Heart left ventricle (tissue), 16 donors: ENCODE data around the gene FAM114A1. TPM values are rescaled to one million over a fixed set of nuclear protein-coding genes. Genes with fewer than 3 reads are reported as not detected.

Experiments used
- ATAC-seq, 4 donors: fragments of 200-7000 bp; cut with Tn5 transposase; one replicate each; pipeline ENCODE4 v1.9.1; 2020 to 2022; ENCODE audit warnings: moderate library complexity in 4 of 4, mild to moderate bottlenecking in 3 of 4, moderate number of reproducible peaks in 1 of 4
- DNase-seq, 5 donors: peaks; one replicate each; pipeline ENCODE4 v3.0.0-alpha.2; 2020
- H3K27ac ChIP-seq, 12 donors: fragments of 200-600 bp; sonication (generic) in 4 of 12; one replicate each; pipeline versions ENCODE4 v1.5.0 to v1.8.0; 2016 to 2022; ENCODE audit warnings: mild to moderate bottlenecking in 2 of 12
- H3K27me3 ChIP-seq, 9 donors: fragments of 200-600 bp; sonication (generic) in 2 of 9; one replicate each; pipeline versions ENCODE4 v1.5.1 to v1.8.0; 2016 to 2022; ENCODE audit warnings: mild to moderate bottlenecking in 3 of 9
- H3K36me3 ChIP-seq, 9 donors: fragments of 200-600 bp; sonication (generic) in 2 of 9; one replicate each; pipeline versions ENCODE4 v1.5.0 to v1.8.0; 2018 to 2022; ENCODE audit warnings: mild to moderate bottlenecking in 2 of 9
- H3K4me1 ChIP-seq, 12 donors: fragments of 200-600 bp; sonication (generic) in 4 of 12; one replicate each; pipeline versions ENCODE4 v1.5.0 to v1.8.0; 2016 to 2022; ENCODE audit warnings: mild to moderate bottlenecking in 3 of 12
- H3K4me3 ChIP-seq, 12 donors: fragments of 200-600 bp; sonication (generic) in 4 of 12; one replicate each; pipeline versions ENCODE4 v1.5.0 to v1.8.0; 2017 to 2022; ENCODE audit warnings: mild to moderate bottlenecking in 9 of 12, moderate library complexity in 4 of 12
- H3K9me3 ChIP-seq, 12 donors: fragments of 200-600 bp; sonication (generic) in 4 of 12; one replicate each; pipeline versions ENCODE4 v1.5.0 to v1.8.0; 2016 to 2022; ENCODE audit warnings: mild to moderate bottlenecking in 1 of 12
- CTCF ChIP-seq, 12 donors: fragments of 200-600 bp; sonication (generic) in 4 of 12; IDR thresholded peaks; one replicate each; pipeline versions ENCODE4 v1.5.0 to v1.8.0; 2018 to 2022; ENCODE audit warnings: antibody characterized with exemption in 12 of 12, mild to moderate bottlenecking in 5 of 12
- POLR2A ChIP-seq, 2 donors: fragments of 450-650 bp; IDR thresholded peaks; one replicate each; pipeline ENCODE4 v1.6.1; 2017; ENCODE audit warnings: antibody characterized with exemption in 2 of 2, mild to moderate bottlenecking in 2 of 2, moderate library complexity in 2 of 2
- WGBS, 4 donors: extraction: QIAGEN DNeasy Blood & Tissue Kit in 2 of 4; methylation state at CpG; one replicate each; pipeline versions ENCODE4 v1.1.5 to v1.1.7; 2013 to 2018; 5-methylcytosine and 5-hydroxymethylcytosine counted together
- intact Hi-C, 10 donors: fragments of 100-400 bp; cut with DNase I; formaldehyde crosslinking; loops; one replicate each; pipeline versions ENCODE4 v1.11.1 to v1.14.2; 2022
- polyA plus RNA-seq, 2 donors: library from polyadenylated mRNA; stranded (reverse); fragments of 200-250 nt; gene quantifications; one replicate each; pipeline ENCODE4 v1.2.3, GENCODE V29; 2013
- total RNA-seq, 9 donors: library from RNA; depleted of rRNA in 2 of 9; stranded (reverse); fragments of >200 nt in 2 of 9; fragmentation: NEBNext Ultra II Directional in 3 of 9; extraction: Animal tissue kit (Norgen Biotek cat#: 25700) in 3 of 9; gene quantifications; one replicate each; pipeline versions ENCODE4 v1.1.0 to v1.2.4, GENCODE V29; 2016 to 2023
- donor health status: ischemic (EF 13 %, LVEDD 7.1; RV severe dilation, severe dysfunction).
- donor health status: healthy with polysubstance abuse.
- donor health status: DM: no; HTN: yes; CAD: no.
- donor health status: DM: no; HTN: no; CAD: no.
- donor health status: ischemic (EF 25% LVEDD 6.9; RV normal size, moderate dysfunction).
- donor health status: ischemic (EF 25% LVEDD 5.7; RV mildly dilated, moderate dysfunction).
- donor health status: healthy.
- donor health status: DM: yes; HTN: yes; CAD: no.
- donor health status: ischemic (EF 35%, LVEDD 5.7; RV mildly dilated, moderate dysfunction).
- donor health status: nonischemic (EF 11% LVEDD 7.7; RV severe dilation, severe dysfunction).
- donor health status: DM: yes; HTN: yes; CAD: no.
- donor health status: PGD.
- donor health status: ischemic (EF 29% LVEDD 5.4; RV normal size, mild dysfunction).
- donor health status: nonischemic (EF 23%, LVEDD 6.1; RV moderate dilation, normal function).

The FAM114A1 gene
- total and polyA plus RNA-seq, 11 donors = 6.0 to 41.5 (median 23.2) TPM

DNA sequence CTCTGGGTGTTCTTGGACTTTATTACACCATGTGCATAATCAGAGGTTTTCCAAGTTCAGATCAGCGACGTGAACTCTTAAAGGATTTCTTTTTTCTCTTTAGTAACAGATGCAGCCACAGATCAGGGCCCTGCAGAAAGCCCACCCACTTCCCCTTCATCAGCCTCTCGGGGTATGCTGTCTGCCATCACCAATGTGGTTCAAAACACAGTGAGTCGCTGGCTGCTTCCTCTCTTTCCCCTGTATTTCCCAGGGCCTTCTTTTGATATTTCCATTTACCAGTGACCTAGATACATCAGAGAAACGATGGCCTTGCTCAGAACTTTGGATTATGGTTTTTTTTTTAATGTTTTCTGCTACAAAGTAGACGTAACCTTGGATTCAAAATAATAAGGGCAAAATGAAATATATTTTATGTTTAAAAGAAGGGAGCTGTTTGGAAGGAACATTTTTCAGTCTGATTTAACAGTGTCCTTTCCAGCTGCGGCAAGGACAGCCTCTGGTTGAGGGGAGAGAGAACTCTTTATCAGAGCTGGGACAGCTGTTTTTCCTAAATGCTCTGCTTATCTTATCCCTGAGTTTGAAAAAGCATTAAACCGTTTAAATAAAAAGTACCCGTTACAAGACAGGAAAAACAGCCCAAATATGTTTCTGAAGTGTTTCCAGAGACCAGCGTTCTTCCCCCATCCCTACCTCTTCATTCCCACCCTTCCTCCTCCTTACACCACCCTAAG lies 38.2 kb downstream of the FAM114A1 start:
- H3K27me3 ChIP-seq = no peaks in the 10 kb centered on the region
- peak overlapping the region in 8 of 12 donors; percentile 1 to 56 (median 18) for H3K27ac ChIP-seq
- ATAC-seq (peak in 3 of 4 donors; percentile 34 to 60 (median 50)), DNase-seq (no peak)
- peaks cover 0 to 81% (median 60%) of the 10 kb centered on the region in 9 donors for H3K36me3 ChIP-seq
- H3K4me3 ChIP-seq = no peak overlapping the region
- TF ChIP-seq CTCF (IDR thresholded peaks at IDR 0.05) = no peak
- no peak for TF ChIP-seq POLR2A (IDR thresholded peaks at IDR 0.05)
- no peaks in the 10 kb centered on the region for H3K9me3 ChIP-seq
- 44 to 53% (median 50%) methylated on average over 10 of the region's 10 CpGs for WGBS, 4 donors
- peaks cover 0 to 20% (median 1%) of the 10 kb centered on the region in 12 donors for H3K4me1 ChIP-seq
- intact Hi-C loops = loop anchor here in 3 of 10 donors (2.0 to 10.0 kb wide), 2 partner anchors 229 to 539 kb away; no protein-coding TSS in a partner anchor

DNA sequence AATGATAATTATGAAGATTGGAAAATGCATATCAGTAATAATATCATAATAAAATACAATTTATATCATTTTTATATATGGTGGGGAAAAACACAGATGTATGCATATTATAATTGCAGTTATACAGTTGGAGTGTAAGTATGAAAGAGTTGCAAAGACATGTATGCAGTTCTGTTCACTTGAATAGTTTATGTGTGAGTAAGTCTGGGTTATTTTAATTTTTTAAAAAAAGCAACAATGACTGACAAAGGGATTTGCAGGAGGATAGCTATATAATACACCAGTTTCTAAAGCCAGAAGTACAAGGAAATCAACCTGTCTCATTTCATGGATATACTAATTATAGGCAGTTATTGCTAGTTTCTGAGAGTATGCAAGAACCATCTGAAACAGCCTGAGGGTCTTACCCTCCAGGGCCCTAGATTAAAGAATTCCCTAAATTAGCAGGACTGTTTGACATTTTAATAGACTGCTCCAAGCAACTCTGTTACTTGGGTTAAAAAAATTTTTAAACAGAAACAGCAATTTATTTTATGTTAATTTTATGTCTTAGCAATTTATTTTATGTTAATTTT lies 40.2 kb downstream of the FAM114A1 start:
- DNase-seq (no peak), ATAC-seq (no peak)
- TF ChIP-seq CTCF (IDR thresholded peaks at IDR 0.05) (no peak), POLR2A (IDR thresholded peaks at IDR 0.05) (no peak)
- Histone ChIP-seq H3K27me3 (no peaks in the 10 kb centered on the region), H3K27ac (no peak overlapping the region), H3K36me3 (peaks cover 0 to 91% (median 73%) of the 10 kb centered on the region in 9 donors), H3K4me3 (no peak overlapping the region), H3K9me3 (no peaks in the 10 kb centered on the region), H3K4me1 (peaks cover 0 to 20% (median 1%) of the 10 kb centered on the region in 12 donors)
- intact Hi-C loops = loop anchor here in 1 of 10 donors (10.0 kb wide), 1 partner anchor 537 kb away; no protein-coding TSS in a partner anchor

- intact Hi-C loops = loop anchor here in 1 of 10 donors (10.0 kb wide), 1 partner anchor 536 kb away; no protein-coding TSS in a partner anchor
- TF ChIP-seq CTCF (IDR thresholded peaks at IDR 0.05) (no peak), POLR2A (IDR thresholded peaks at IDR 0.05) (no peak)
Observed at GRCh38 chr4:38909015-38909414, 41.4 kb downstream of the FAM114A1 start.

GRCh38 chr4:38911257-38911656 lies 43.7 kb downstream of the FAM114A1 start:
- Histone ChIP-seq H3K9me3 (no peaks in the 10 kb centered on the region), H3K27ac (no peak overlapping the region), H3K27me3 (no peaks in the 10 kb centered on the region), H3K4me3 (no peak overlapping the region), H3K4me1 (peaks cover 0 to 7% (median 0%) of the 10 kb centered on the region in 12 donors), H3K36me3 (peaks cover 0 to 98% (median 94%) of the 10 kb centered on the region in 9 donors)
- intact Hi-C loops = no loop called here
- TF ChIP-seq POLR2A (IDR thresholded peaks at IDR 0.05) (no peak), CTCF (IDR thresholded peaks at IDR 0.05) (no peak)
- WGBS, 4 donors = 86 to 94% (median 91%) methylated on average over 4 of the region's 4 CpGs
- ATAC-seq (no peak), DNase-seq (no peak)

More at GRCh38 chr4:38909015-38909414, 41.4 kb downstream of the FAM114A1 start:
- WGBS, 4 donors = 97 to 98% (median 97%) methylated on average over 3 of the region's 3 CpGs
- peaks cover 0 to 96% (median 85%) of the 10 kb centered on the region in 9 donors for H3K36me3 ChIP-seq
- H3K27ac ChIP-seq = no peak overlapping the region
- no peaks in the 10 kb centered on the region for H3K27me3 ChIP-seq
- DNase-seq (no peak), ATAC-seq (no peak)
- H3K4me1 ChIP-seq = peaks cover 0 to 20% (median 1%) of the 10 kb centered on the region in 12 donors
- H3K4me3 ChIP-seq = no peak overlapping the region
- H3K9me3 ChIP-seq = no peaks in the 10 kb centered on the region
